GM13977 (cell line): ENCODE measurements around the gene CPNE4.

Source experiments
- DNase-seq: peaks from one replicate; pipeline ENCODE4 v3.0.0; 2012; ENCODE audit warnings: low spot score
- CTCF ChIP-seq: IDR thresholded peaks from 2 replicates; pipeline ENCODE4 v1.5.1; 2012; ENCODE audit warnings: mild to moderate bottlenecking, control low read depth; ENCODE audit not compliant: insufficient read depth; ENCODE audit errors: extremely low read depth, missing control alignments
- in situ Hi-C: fragments of 300-500 bp; cut with MboI; formaldehyde crosslinking; loops from one replicate; pipeline ENCODE4 v1.12.0; 2022; ENCODE audit warnings: low sequenced_read_pairs, low pct_unique_long_range_greater_than_20kb, mixed read lengths, inconsistent platforms; ENCODE audit not compliant: unreplicated experiment

CPNE4 gene

DNA sequence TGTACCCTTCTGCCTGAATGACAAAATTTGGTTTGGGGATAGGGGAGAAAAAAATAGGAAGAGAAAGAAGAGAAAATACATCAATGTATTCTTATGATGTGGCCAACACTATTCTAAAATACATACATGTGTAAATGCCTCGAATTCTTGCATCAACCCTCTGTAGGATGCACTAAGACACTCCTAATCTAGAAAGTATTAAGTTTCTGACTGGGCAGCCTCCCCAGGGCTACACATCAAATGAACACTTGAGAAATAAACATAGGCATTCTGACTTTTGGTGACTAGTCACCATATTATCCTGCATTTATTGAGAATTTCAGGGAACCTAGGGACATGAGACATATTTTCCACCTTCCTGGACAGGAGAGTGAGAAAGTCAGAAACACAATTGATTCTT, 109.2 kb downstream of the CPNE4 start:
- in situ Hi-C loops: no loop called here
- TF ChIP-seq CTCF: no peak
- DNase-seq: no peak

GRCh38 chr3:131922356-131922755, 112.5 kb downstream of the CPNE4 start:
- DNase-seq: no peak
- TF ChIP-seq CTCF: no peak
- in situ Hi-C loops: no loop called here

DNA sequence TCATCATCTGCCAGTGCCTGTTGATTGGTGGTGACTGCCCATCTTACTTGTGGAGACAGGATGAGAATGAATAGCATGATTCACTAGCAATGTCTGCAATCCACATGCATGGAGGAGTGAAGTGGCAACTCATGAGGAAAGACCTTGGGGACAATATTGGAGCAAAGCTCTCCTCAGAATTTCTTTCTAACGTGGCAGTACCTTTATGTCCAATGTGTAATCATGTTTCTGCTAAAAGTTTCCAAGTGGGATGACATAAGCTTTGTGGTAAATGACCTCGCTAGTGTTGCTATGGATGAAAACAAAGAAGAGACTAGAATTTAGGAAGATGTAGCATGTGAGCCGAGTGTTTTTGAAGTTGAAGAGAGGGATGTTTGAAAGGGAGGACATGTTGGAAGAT, 117.8 kb downstream of the CPNE4 start:
- in situ Hi-C loops: no loop called here
- DNase-seq: no peak
- TF ChIP-seq CTCF: no peak

DNA sequence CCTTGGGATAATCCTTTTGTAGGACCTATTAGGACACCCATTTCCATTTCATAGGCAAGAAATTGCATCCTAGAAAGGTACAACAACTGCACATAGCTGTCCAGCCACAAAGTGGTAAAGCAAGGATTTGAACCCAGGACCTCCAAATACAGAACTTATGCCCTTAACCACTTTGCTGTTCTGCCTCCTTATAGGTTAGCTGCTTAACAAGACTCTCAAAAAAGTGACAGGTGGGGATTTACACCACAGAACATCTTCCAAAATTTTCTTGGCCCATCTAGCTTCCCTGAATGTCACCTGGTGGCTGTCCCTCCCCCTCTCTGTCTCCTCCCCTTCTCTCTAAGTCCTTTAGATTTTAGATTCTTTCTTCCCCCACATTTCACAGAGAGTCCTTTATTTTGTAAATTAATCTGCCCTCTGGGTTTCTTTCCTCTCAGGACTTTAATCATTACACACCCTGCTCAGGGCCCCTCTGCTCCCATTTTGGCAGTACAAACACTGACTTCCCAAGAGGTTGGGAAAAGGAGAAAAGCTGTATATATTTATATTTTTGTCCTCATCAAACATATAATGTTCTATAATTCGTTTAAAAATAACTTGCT, 120.6 kb downstream of the CPNE4 start:
- no peak for TF ChIP-seq CTCF
- no peak for DNase-seq
- in situ Hi-C loops: no loop called here

- TF ChIP-seq CTCF: no peak
- no peak for DNase-seq
- in situ Hi-C loops: no loop called here
These were observed 122.6 kb downstream of the CPNE4 start for GRCh38 chr3:131912255-131912654.

DNA sequence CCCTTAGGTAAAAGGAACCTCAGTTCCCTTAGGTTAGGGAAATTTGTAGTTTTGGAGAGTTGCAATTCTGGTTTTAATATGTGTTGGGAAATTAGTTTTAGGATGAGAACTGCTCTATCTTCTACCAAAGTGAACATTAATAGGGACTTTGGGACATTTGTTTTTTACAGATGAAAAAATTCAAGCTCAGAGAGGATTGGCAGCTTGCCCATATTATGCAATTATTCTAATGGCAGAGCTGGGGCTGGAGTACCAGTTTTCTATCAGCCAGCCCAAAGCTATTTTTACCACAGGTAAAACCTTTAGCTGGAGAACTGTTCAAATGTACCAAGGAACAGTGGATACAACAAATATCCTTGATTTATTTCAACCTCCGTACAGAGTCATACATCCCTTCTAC, 127.0 kb downstream of the CPNE4 start:
- no peak for TF ChIP-seq CTCF
- no peak for DNase-seq
- in situ Hi-C loops: no loop called here

DNA sequence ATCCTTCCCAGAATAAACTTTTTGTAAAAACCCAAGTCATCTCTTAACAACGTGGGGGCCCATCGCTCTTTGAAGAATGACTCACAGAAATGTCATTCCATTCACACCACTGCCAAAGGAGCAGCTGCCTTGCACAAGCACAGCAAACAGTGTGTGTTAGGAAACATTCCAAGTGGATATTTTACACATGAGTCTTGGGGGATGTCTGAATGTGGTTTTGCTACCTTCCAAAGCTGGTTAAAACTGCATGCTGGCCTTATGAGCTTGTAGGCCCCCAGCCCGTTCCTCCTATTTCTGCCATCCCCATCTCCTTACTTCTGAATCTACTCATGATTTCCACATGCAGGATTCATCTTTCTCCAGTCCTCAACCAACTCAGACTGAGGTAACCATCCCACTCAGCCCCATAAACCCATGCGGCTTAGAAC, 130.8 kb downstream of the CPNE4 start:
- no peak for TF ChIP-seq CTCF
- no peak for DNase-seq
- in situ Hi-C loops: no loop called here
